Measurements from ENCODE around the gene EYA2.
"Not testable (repeated sequence)": the region's sequence is repeated elsewhere in the genome, so short reads cannot be mapped to it uniquely, and the experiment has no call there.

The EYA2 gene

DNA sequence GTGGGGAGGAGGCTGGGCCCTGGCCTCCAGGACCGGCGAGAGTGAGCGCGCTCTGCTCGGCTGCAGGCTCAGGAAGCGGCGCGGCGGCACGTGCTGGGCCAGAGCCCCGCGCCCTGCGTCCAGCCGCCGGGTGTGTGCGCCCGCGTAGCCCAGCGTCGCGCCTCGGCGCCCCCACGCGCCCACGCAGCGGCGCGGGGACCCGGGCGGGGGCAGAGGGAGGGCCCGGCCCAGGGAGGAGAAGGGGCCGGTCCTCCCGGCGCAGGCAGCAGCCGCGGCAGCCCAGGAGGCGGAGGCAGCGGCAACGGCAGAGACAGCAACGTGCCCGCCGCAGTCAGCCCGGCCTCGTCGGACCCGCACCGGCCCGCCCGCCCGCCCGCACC is at the start of gene EYA2:
Gene EYA2, plus strand, starts transcription at position 265 of the 380 bp plus-strand sequence. CDS start 95,168 bp downstream, outside the sequence.
- no peak for DNase-seq

- no peak for DNase-seq
Observed at GRCh38 chr20:46844965-46845364, 49.7 kb upstream of the EYA2 start.

- no peak for DNase-seq
Observed at GRCh38 chr20:46849269-46849668, 45.4 kb upstream of the EYA2 start.

- DNase-seq, result no peak
Observed at GRCh38 chr20:46849751-46850150, 44.9 kb upstream of the EYA2 start.

GRCh38 chr20:46850416-46850815 is 44.2 kb upstream of the EYA2 start:
- DNase-seq, result no peak

GRCh38 chr20:46850896-46851295 is 43.7 kb upstream of the EYA2 start:
- no peak for DNase-seq

- DNase-seq, result no peak
Observed at GRCh38 chr20:46851746-46852145, 42.9 kb upstream of the EYA2 start.

- DNase-seq, result no peak
Observed at GRCh38 chr20:46852313-46852712, 42.3 kb upstream of the EYA2 start.

GRCh38 chr20:46853926-46854325 is 40.7 kb upstream of the EYA2 start:
- no peak for DNase-seq

GRCh38 chr20:46857061-46857831 is 37.4 kb upstream of the EYA2 start:
- no peak for DNase-seq

GRCh38 chr20:46865824-46866223 is 28.8 kb upstream of the EYA2 start:
- no peak for DNase-seq

- no peak for DNase-seq
Observed at GRCh38 chr20:46870041-46870440, 24.6 kb upstream of the EYA2 start.

GRCh38 chr20:46872328-46873211 is 22.1 kb upstream of the EYA2 start:
- DNase-seq, result no peak

- no peak for DNase-seq
Observed at GRCh38 chr20:46875059-46875458, 19.6 kb upstream of the EYA2 start.

GRCh38 chr20:46879386-46879785 is 15.3 kb upstream of the EYA2 start:
- no peak for DNase-seq

DNA sequence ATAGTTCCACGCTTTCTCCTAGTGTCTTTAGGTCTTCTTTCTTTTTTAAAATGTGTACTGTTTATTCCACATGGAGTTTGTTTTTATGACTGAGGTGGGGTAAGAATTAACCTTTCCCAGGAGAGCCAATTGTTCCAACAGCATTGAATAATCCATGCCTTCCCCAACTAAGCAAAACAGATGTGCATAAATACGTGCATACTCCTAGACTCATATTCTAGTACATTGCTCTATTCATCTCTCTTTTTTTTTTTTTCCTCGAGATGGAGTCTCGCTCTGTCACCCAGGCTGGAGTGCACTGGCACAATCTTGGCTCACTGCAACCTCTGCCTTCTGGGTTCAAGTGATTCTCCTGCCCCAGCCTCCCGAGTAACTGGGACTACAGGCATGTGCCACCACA is 14.7 kb upstream of the EYA2 start:
- not testable (repeated sequence) for DNase-seq

DNA sequence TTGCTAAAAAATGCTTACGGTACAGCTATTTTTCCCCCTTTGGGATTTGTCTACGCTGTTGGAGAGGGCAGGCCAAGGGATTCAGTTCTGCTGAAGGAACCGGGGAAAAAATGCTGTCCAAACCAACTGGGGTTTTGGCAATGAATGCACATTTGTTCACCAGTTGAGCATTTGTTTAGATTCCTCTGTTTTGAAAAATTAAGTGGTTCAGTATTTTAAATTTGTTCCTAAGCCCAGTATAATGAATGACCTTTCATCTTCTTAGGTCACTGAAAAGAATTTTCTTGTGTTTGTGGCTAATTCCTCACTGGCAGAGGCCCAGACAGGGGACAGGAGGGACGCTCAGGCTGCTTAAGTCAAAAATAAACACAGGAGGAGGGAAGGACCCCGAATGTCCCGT is 10.8 kb upstream of the EYA2 start:
- no peak for DNase-seq

- no peak for DNase-seq
Observed at GRCh38 chr20:46890682-46891081, 4.0 kb upstream of the EYA2 start.

DNA sequence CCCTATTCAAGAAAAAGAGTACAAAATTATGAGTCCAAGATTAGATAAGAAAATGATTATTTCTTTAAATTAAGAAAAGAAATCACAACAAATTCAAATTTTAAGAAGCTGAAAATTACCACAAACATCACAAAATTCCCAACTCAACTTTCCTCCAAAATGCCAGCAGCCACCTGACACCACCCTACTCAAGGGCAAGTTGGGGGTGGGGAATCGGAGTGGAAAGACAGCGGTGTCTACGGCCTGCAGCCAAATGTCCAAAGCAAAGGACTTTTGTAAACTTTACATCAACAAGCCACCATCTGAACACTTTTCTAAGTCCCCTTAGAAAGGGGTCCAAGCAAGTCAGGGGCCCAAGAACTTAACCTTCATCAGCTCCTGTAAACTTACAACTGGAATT is 1.6 kb upstream of the EYA2 start:
- no peak for DNase-seq

- no peak for DNase-seq
Observed at GRCh38 chr20:46893877-46894578, 615 bp upstream of the EYA2 start.

DNA sequence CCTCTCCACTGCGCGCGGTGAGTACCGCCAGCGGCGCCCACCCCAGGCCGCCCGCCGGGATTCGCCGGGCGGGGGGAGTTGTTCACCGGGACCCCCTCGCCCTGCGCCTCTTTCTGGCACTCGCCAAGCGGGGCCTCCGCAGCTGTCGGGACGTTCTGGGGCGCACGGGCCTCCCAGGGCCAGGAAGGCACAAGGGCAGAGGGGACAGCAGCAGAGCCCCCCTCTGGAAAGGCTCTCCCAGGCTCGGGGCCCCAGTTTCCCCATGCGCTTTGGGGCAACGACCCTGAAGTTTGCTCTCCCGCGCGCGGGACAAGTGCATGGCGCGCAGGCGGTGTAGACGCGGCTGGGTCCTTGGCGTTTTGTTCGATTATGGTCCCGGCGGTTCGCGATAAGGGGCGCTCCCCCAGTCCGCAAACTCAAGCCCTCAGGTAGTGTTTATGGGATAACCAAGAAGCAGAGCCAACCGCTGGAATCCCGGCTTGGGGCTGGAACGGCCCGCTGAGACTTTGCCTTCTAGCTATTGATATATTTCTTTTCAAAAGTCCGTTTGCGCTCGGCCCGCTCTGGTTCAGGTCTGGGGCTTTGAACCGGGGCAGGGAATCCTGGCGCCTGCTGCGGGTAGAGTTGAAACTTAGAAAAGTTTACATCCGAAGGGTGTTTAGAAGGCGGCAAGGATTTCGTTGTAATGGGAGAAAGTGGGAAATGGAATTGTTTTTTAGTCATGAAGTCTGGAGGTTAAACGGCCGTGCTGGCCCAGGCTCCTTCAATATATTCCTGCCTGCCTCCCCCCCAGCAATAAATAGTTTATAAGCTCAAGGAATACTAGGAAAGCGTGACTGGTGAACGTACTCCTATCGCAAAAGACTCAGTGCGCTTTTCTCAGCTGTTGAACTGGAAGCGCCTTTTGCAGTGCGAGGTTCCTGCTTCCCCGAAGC is 595 bp downstream of the EYA2 start:
- DNase-seq, result peak; percentile 62

DNA sequence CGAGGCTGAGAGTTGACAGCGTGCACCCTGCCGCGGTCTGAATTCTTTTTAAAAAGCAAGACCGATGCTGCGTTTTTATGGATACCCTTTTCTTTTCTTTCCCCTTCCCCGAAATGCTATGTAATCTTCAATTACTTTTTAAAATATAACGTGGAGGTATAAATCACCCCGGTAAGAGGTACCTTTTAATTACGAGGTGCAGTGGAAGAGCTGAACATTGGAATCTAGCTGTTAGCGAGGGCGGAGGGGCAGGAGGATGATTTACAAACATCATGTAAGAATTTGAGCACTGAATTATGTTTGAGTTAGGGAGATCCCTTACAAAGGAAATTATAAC is 1.2 kb downstream of the EYA2 start:
- DNase-seq, result peak; percentile 62

Measured in SHP77 treated with DMSO at 0.1 percent for 48 hours (cell line).